GM20000 (cell line): ENCODE results near the gene ZW10.
A peak's percentile ranks its signal among the peaks of the same experiment; 100 is the strongest.
"Not testable (repeated sequence)": the region's sequence is repeated elsewhere in the genome, so short reads cannot be mapped to it uniquely, and the experiment has no call there.

Source experiments
- DNase-seq: peaks from one replicate; pipeline ENCODE4 v3.0.0; 2012; ENCODE audit warnings: low spot score
- TF ChIP-seq, protein P1 (sequence below): IDR thresholded peaks from 2 replicates; pipeline ENCODE4 v1.5.1; 2012; ENCODE audit warnings: mild to moderate bottlenecking, control low read depth; ENCODE audit errors: extremely low read depth, missing control alignments

The ZW10 gene

GRCh38 chr11:113805640-113806039, 32.1 kb upstream of the ZW10 start:
- DNase-seq: no peak

GRCh38 chr11:113802621-113803020, 29.1 kb upstream of the ZW10 start:
- TF ChIP-seq, protein P1, sequence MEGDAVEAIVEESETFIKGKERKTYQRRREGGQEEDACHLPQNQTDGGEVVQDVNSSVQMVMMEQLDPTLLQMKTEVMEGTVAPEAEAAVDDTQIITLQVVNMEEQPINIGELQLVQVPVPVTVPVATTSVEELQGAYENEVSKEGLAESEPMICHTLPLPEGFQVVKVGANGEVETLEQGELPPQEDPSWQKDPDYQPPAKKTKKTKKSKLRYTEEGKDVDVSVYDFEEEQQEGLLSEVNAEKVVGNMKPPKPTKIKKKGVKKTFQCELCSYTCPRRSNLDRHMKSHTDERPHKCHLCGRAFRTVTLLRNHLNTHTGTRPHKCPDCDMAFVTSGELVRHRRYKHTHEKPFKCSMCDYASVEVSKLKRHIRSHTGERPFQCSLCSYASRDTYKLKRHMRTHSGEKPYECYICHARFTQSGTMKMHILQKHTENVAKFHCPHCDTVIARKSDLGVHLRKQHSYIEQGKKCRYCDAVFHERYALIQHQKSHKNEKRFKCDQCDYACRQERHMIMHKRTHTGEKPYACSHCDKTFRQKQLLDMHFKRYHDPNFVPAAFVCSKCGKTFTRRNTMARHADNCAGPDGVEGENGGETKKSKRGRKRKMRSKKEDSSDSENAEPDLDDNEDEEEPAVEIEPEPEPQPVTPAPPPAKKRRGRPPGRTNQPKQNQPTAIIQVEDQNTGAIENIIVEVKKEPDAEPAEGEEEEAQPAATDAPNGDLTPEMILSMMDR: no peak
- DNase-seq: no peak

More at GRCh38 chr11:113805640-113806039, 32.1 kb upstream of the ZW10 start:
- TF ChIP-seq, protein P1: no peak

GRCh38 chr11:113796663-113797259, 23.3 kb upstream of the ZW10 start:
- TF ChIP-seq, protein P1: peak; percentile 53
- DNase-seq: peak; percentile 44

GRCh38 chr11:113789675-113790320, 16.3 kb upstream of the ZW10 start:
- TF ChIP-seq, protein P1: no peak

GRCh38 chr11:113789016-113789415, 15.5 kb upstream of the ZW10 start:
- not testable (repeated sequence) for DNase-seq

More at GRCh38 chr11:113789675-113790320, 16.3 kb upstream of the ZW10 start:
- DNase-seq: no peak

GRCh38 chr11:113782134-113782533, 8.6 kb upstream of the ZW10 start:
- TF ChIP-seq, protein P1: no peak
- DNase-seq: no peak

GRCh38 chr11:113781682-113782081, 8.2 kb upstream of the ZW10 start:
- TF ChIP-seq, protein P1: no peak
- no peak for DNase-seq

DNA sequence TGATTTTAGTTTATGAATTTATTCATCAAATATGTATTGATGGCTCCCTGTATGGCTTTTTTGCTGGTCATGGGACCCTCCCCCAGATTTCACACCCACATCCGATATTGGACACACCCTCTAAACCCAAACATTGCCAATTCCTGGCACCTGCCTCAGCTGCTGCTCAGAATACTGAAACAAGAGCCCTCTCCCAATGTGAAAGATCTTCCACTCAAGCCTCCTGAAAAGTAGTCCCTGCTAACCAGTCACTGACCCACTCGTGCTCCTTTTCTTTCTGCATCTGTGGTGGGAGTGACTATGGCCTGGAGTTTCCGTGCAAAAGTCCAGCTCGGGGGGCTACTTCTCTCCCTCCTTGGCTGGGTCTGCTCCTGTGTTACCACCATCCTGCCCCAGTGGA, 6.0 kb upstream of the ZW10 start, which contains the start of gene CLDN25:
TSS of gene CLDN25 (plus strand) at position 301 of the 400 bp plus-strand sequence. CDS start at position 301, 0 bp downstream.
- no peak for DNase-seq
- TF ChIP-seq, protein P1: no peak
